ENCODE results near the gene RTP1. TPM values are rescaled to one million over a fixed set of nuclear protein-coding genes. Genes with fewer than 3 reads are reported as not detected.
"Not testable (repeated sequence)": the region's sequence is repeated elsewhere in the genome, so short reads cannot be mapped to it uniquely, and the experiment has no call there.

The RTP1 gene
- total RNA-seq, 2 donors from 2014 or later: not detected

DNA sequence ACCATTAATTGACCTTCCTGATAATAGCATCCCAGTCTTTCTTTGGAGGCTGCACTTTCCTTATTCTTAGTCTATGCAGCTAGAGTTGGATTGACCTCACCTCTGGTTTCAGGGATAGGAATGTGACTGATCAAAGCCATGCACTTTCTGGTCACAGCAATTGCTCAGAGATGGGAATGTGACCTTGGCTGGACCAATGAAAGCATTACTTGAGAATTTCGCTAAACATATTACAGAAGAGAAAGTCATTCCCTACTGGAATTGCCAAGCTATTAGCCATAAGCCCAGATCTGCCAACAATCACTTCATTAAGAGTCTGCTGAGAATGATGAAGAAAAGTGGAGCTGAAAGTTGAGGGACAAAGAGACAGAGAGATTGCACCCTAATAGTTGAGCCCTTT lies 32.7 kb downstream of the RTP1 start:
- Mint-ChIP-seq H3K9me3 (no peaks in the 10 kb centered on the region), H3K4me3 (no peak overlapping the region), H3K27me3 (ENCODE audit: low read depth) (peaks cover 19% of the 10 kb centered on the region), H3K4me1 (ENCODE audit: low read depth) (no peaks in the 10 kb centered on the region), H3K36me3 (ENCODE audit: insufficient read depth in 2 of 2) (no peaks in the 10 kb centered on the region), H3K27ac (no peak overlapping the region)
- ATAC-seq (replicated peaks in 1 of 2): no peak
- no peak for DNase-seq

DNA sequence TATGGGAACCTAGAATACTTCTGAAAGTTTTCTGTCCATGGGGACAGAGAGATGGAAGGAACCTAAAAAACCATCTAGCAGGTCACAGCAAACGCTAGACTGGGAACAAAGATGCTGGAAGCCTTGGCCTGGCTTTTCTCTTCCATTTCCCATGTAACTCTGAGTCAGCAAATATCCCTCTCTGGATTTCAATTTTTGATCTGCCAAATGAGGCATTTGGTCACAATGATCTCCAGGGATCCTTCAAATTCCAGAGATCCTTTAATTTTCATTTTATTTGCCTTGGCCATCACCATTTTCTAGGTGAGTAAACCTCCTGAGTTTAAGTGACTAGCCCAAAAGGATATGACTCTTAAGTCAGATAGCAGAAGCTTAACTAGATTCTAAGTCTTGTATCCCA lies 39.7 kb downstream of the RTP1 start:
- H3K9me3 Mint-ChIP-seq: peaks cover 0 to 5% of the 10 kb centered on the region in 2 donors
- ATAC-seq (replicated peaks in 1 of 2): no peak

DNA sequence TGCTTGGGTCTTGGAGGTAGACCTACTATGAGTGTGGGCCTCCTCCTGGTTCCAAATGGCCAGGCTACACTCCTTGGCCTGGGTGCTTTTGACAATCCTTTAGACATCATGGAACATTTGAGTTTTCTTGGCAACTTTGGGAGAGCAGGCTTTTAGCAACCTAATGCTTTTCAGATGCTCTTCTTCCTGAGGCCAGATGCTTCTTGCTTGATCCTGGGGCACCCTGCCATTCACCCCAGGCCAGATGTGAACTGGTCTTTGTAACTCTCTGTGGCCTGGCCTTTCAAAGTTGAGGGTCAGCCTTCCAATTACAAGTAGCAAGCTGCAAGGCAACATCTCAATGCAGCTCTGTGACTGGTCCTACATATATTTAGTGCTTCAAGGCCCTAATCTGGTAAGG lies 40.5 kb downstream of the RTP1 start:
- no peak for DNase-seq
- Mint-ChIP-seq H3K36me3 (ENCODE audit: insufficient read depth in 2 of 2) (peaks cover 0 to 2% of the 10 kb centered on the region in 2 donors), H3K9me3 (peaks cover 0 to 5% of the 10 kb centered on the region in 2 donors), H3K27ac (no peak overlapping the region), H3K27me3 (ENCODE audit: low read depth) (no peaks in the 10 kb centered on the region), H3K4me1 (ENCODE audit: low read depth) (no peaks in the 10 kb centered on the region), H3K4me3 (no peak overlapping the region)
- no peak for ATAC-seq (replicated peaks in 1 of 2)

More for the DNA sequence above, 39.7 kb downstream of the RTP1 start:
- DNase-seq: no peak
- no peak overlapping the region for H3K27ac Mint-ChIP-seq
- no peaks in the 10 kb centered on the region for H3K4me1 Mint-ChIP-seq (ENCODE audit: low read depth)
- peaks cover 0 to 2% of the 10 kb centered on the region in 2 donors for H3K36me3 Mint-ChIP-seq (ENCODE audit: insufficient read depth in 2 of 2)
- no peaks in the 10 kb centered on the region for H3K27me3 Mint-ChIP-seq (ENCODE audit: low read depth)
- H3K4me3 Mint-ChIP-seq: no peak overlapping the region

DNA sequence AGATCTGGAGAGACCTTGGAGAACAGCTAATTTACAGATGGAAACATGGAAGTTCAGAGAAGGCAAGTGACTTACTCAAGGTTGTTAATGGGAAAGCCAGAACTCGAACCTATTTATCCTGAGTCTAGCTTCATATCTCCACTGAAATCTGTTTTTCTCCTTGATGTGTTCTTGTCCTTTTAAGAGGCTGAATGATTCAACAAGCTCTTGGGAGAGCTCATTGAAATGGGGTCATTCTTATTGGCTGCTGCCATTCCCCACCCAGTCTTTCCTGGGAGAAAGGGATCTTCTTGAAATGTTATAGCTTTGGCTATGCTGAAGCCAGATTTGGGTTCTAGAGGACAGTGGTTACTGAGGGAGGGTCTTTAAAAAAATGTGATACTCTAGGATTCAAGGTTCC lies 41.0 kb downstream of the RTP1 start:
- peaks cover 0 to 5% of the 10 kb centered on the region in 2 donors for H3K9me3 Mint-ChIP-seq
- H3K4me3 Mint-ChIP-seq: no peak overlapping the region
- DNase-seq (no peak), ATAC-seq (replicated peaks in 1 of 2) (no peak)
- no peaks in the 10 kb centered on the region for H3K27me3 Mint-ChIP-seq (ENCODE audit: low read depth)
- H3K4me1 Mint-ChIP-seq (ENCODE audit: low read depth): no peaks in the 10 kb centered on the region
- H3K27ac Mint-ChIP-seq: no peak overlapping the region
- peaks cover 0 to 2% of the 10 kb centered on the region in 2 donors for H3K36me3 Mint-ChIP-seq (ENCODE audit: insufficient read depth in 2 of 2)

DNA sequence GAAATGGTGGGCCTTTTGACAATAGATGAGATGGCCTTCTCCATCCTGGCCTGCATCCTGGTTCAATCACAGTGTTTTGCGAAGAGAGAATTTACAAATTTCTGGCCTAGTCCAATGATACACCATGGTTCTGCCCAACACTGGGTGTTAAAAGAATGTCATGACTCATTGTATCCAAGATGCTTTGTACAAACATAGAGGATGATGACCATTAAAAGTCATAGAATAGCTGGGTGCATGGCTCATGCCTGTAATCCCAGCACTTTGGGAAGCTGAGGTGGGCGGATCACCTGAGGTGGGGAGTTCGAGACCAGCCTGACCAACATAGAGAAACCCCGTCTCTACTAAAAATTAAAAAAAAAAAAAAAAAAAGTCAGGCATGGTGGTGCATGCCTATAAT lies 41.5 kb downstream of the RTP1 start:
- not testable (repeated sequence) for H3K4me1 Mint-ChIP-seq (ENCODE audit: low read depth); DNase-seq; H3K27ac Mint-ChIP-seq; ATAC-seq (replicated peaks in 1 of 2); H3K27me3 Mint-ChIP-seq (ENCODE audit: low read depth); H3K36me3 Mint-ChIP-seq (ENCODE audit: insufficient read depth in 2 of 2); H3K4me3 Mint-ChIP-seq; H3K9me3 Mint-ChIP-seq

DNA sequence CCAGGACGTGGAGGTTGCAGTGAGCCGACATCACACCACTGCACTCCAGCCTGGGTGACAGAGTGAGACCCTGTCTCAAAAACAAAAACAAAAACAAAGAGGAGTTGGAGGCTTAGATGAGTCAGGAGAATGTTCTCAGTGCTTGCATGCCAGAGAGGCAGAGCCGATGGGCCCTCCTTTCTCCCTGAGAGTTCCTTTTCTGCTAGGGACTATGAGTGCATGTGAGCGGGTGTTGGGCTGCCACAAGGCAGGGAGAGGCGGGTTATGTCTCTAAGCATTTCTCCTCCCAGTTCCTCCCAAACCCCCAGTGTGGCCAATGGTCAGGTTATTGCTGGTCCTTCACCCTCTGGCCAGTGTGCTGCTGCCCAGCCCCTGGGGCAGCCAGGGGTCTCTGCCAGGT lies 45.1 kb downstream of the RTP1 start:
- Mint-ChIP-seq H3K4me3 (no peak overlapping the region), H3K9me3 (peaks cover 0 to 5% of the 10 kb centered on the region in 2 donors), H3K27ac (no peak overlapping the region), H3K4me1 (ENCODE audit: low read depth) (peaks cover 5% of the 10 kb centered on the region), H3K36me3 (ENCODE audit: insufficient read depth in 2 of 2) (peaks cover 0 to 2% of the 10 kb centered on the region in 2 donors), H3K27me3 (ENCODE audit: low read depth) (peaks cover 8% of the 10 kb centered on the region)
- ATAC-seq (replicated peaks in 1 of 2) (no peak), DNase-seq (no peak)

DNA sequence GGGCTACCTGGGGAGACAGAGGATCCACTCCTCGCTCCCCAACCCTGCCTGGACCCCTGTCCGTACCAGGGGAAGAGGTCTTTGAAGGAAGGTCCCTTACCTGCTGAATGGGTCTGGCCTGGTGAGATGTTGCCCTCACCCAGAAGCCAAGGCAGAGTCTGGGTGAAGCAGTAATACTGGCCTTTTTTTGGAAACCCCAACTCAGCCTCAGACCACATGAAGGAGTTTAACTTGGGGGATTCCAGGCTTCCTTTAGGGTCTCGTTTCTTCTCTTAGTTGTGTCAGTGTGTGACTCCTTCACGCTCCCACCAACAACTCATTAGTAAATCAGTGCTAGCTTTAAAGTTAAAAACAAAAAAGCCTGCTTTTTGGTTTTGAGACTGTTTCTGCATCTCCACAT lies 45.6 kb downstream of the RTP1 start:
- DNase-seq (no peak), ATAC-seq (replicated peaks in 1 of 2) (peak; percentile 24 to 53)
- Mint-ChIP-seq H3K4me3 (no peak overlapping the region), H3K27me3 (ENCODE audit: low read depth) (peaks cover 8% of the 10 kb centered on the region), H3K36me3 (ENCODE audit: insufficient read depth in 2 of 2) (peaks cover 0 to 2% of the 10 kb centered on the region in 2 donors), H3K4me1 (ENCODE audit: low read depth) (peaks cover 7% of the 10 kb centered on the region), H3K27ac (no peak overlapping the region), H3K9me3 (peaks cover 0 to 5% of the 10 kb centered on the region in 2 donors)

DNA sequence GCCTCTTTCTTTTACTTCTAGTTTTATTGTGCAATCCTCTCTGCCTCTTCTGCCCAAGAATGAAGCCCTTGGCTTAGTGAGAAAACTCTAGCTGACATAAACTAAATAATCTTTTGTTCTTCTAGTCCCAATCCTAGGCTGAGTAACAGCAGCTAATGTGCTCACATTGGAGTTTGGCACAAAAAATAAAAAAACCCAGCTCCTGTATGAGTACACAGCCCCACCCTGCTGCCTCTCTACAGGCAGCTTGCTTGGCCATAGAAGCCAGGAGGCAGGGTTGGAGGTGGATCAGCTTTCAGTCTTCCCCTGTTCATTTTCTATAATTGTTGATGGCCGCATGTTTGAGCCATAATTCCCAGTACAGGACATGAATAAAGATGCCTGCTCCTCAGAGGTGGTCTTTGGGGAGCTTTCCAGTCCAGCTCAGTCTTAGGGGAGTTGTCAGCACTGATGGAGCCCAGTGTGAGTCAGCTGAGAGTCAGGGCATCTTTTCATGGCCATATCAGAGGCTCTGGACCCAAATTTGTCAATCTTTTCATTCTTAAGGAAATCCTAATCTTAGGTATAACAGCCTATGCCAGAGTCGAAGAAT lies 46.7 kb downstream of the RTP1 start:
- Mint-ChIP-seq H3K4me1 (ENCODE audit: low read depth) (peaks cover 7% of the 10 kb centered on the region), H3K9me3 (peaks cover 0 to 5% of the 10 kb centered on the region in 2 donors)

DNA sequence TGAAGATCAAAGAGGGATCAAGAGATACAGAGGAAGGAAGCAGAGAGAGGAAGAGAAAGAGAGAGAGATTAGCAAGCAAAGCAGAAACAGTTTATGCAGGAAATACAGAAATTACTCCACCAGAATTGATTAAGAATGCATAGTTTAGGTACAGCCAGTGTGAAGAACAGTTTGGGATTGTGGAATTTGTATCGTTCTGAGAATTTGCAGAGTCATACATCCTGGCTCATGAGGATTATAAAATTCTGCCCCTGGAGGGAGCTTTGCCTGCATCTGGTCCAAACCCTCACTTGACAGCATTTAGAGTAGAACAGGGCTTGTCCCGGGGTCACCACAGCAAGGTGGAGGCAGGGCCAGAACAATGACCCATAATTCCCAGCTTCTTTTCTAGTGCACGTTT lies 50.1 kb downstream of the RTP1 start:
- no peaks in the 10 kb centered on the region for H3K36me3 Mint-ChIP-seq (ENCODE audit: insufficient read depth in 2 of 2)
- H3K27ac Mint-ChIP-seq: no peak overlapping the region
- DNase-seq (no peak), ATAC-seq (replicated peaks in 1 of 2) (no peak)
- H3K27me3 Mint-ChIP-seq (ENCODE audit: low read depth): peaks cover 12% of the 10 kb centered on the region
- peaks cover 7% of the 10 kb centered on the region for H3K4me1 Mint-ChIP-seq (ENCODE audit: low read depth)
- no peaks in the 10 kb centered on the region for H3K9me3 Mint-ChIP-seq
- H3K4me3 Mint-ChIP-seq: no peak overlapping the region

More for the DNA sequence above, 46.7 kb downstream of the RTP1 start:
- Mint-ChIP-seq H3K4me3 (no peak overlapping the region), H3K27ac (no peak overlapping the region), H3K36me3 (ENCODE audit: insufficient read depth in 2 of 2) (peaks cover 0 to 2% of the 10 kb centered on the region in 2 donors), H3K27me3 (ENCODE audit: low read depth) (peaks cover 9% of the 10 kb centered on the region)
- DNase-seq (no peak), ATAC-seq (replicated peaks in 1 of 2) (no peak)

Other genes starting within 250 kb of the RTP1 start
- 10 to 100 TPM; 32.0 to 35.9 TPM for gene RPL39L, start 58.0 kb upstream of the RTP1 start, total RNA-seq
- gene MASP1, start 94.3 kb downstream of the RTP1 start, total RNA-seq: not detected
- gene RTP4, start 170.9 kb downstream of the RTP1 start, total RNA-seq: 1 to 10 TPM; 2.8 to 3.4 TPM

Measured in activated T-cell treated with anti-CD3 and anti-CD28 coated beads, Interleukin-2, amount 50 U/mL, for 72 hours (primary cell).